HEK293 (cell line): ENCODE measurements around the gene KIF21A.

Experiments used
- CTCF ChIA-PET: fragments of 350-600 bp; formaldehyde crosslinking; extraction: SDS; loops from one replicate; lab custom pipeline; 2021; ENCODE audit warnings: antibody characterized with exemption; lab: Yijun Ruan, JAX
- POLR2A ChIA-PET: fragments of 300-600 bp; formaldehyde crosslinking; extraction: SDS; loops from one replicate; lab custom pipeline; 2020; ENCODE audit warnings: antibody characterized with exemption, inconsistent platforms; lab: Yijun Ruan, JAX
- H3K27ac ChIP-seq: fragments of 200-500 bp; sonication (Bioruptor generic); 2 replicates; pipeline ENCODE4 v1.5.1; 2014; ENCODE audit warnings: low read depth, low read length, control low read depth, inconsistent platforms; ENCODE audit errors: extremely low read depth
- H3K36me3 ChIP-seq, 2 experiments: fragments of 200-500 bp in 1 of 2; sonication (Bioruptor generic) in 1 of 2; 1 replicate in 1 of 2; 2 replicates in 1 of 2; pipeline ENCODE4 v1.5.1; 2014 to 2017; ENCODE audit warnings: inconsistent platforms in 2 of 2, low read length in 2 of 2; ENCODE audit not compliant: control insufficient read depth in 2 of 2, insufficient read depth in 1 of 2
- H3K4me1 ChIP-seq: fragments of 200-500 bp; sonication (Bioruptor generic); 2 replicates; pipeline ENCODE4 v1.5.1; 2014; ENCODE audit warnings: mild to moderate bottlenecking, low read length, inconsistent platforms; ENCODE audit not compliant: control insufficient read depth, insufficient read depth
- H3K4me3 ChIP-seq: 2 replicates; pipeline ENCODE4 v1.5.1; 2011; ENCODE audit warnings: low read depth, mild to moderate bottlenecking, control low read depth, low read length, moderate library complexity
- H3K9me3 ChIP-seq: fragments of 200-500 bp; sonication (Bioruptor generic); 2 replicates; pipeline ENCODE4 v1.5.1; 2014; ENCODE audit warnings: low read depth, low read length, inconsistent platforms; ENCODE audit not compliant: control insufficient read depth, insufficient read depth
- PRDM1 ChIP-seq: fragments of 450-650 bp; formaldehyde crosslinking; IDR thresholded peaks from 2 replicates; pipeline ENCODE4; 2016; ENCODE audit warnings: missing biosample characterization, missing genetic modification characterization
- SALL2 ChIP-seq: fragments of 450-650 bp; formaldehyde crosslinking; IDR thresholded peaks from 2 replicates; pipeline ENCODE4 v1.5.0; 2017; ENCODE audit warnings: missing biosample characterization, mild to moderate bottlenecking, missing genetic modification characterization, borderline replicate concordance
- SCRT2 ChIP-seq: fragments of 450-650 bp; formaldehyde crosslinking; IDR thresholded peaks from 2 replicates; pipeline ENCODE4 v1.5.1; 2016; ENCODE audit warnings: missing biosample characterization, missing genetic modification characterization
- ZBTB20 ChIP-seq: fragments of 450-650 bp; formaldehyde crosslinking; IDR thresholded peaks from 2 replicates; pipeline ENCODE4 v1.5.1; 2016; ENCODE audit warnings: missing biosample characterization, missing genetic modification characterization
- ZBTB8A ChIP-seq: fragments of 450-650 bp; formaldehyde crosslinking; IDR thresholded peaks from 2 replicates; pipeline ENCODE4 v1.5.1; 2016; ENCODE audit warnings: missing biosample characterization, missing genetic modification characterization
- ZNF174 ChIP-seq: fragments of 450-650 bp; formaldehyde crosslinking; IDR thresholded peaks from 2 replicates; pipeline ENCODE4 v1.5.0; 2017; ENCODE audit warnings: missing biosample characterization, mild to moderate bottlenecking, missing genetic modification characterization
- ZNF350 ChIP-seq: fragments of 450-650 bp; formaldehyde crosslinking; IDR thresholded peaks from 2 replicates; pipeline ENCODE4 v1.5.0; 2017; ENCODE audit warnings: missing biosample characterization, mild to moderate bottlenecking, missing genetic modification characterization
- ZNF366 ChIP-seq: fragments of 450-650 bp; formaldehyde crosslinking; conservative IDR thresholded peaks from 2 replicates; pipeline ENCODE4 v1.5.1; 2016; ENCODE audit warnings: missing biosample characterization, missing genetic modification characterization
- ZNF423 ChIP-seq: fragments of 450-650 bp; formaldehyde crosslinking; IDR thresholded peaks from 2 replicates; pipeline ENCODE4 v1.5.1; 2016; ENCODE audit warnings: missing biosample characterization, missing genetic modification characterization
- ZNF521 ChIP-seq: fragments of 450-650 bp; formaldehyde crosslinking; IDR thresholded peaks from 2 replicates; pipeline ENCODE4 v1.5.1; 2017; ENCODE audit warnings: missing biosample characterization, mild to moderate bottlenecking, missing genetic modification characterization
- ZNF558 ChIP-seq: fragments of 450-650 bp; formaldehyde crosslinking; IDR thresholded peaks from 2 replicates; pipeline ENCODE4 v1.5.1; 2016; ENCODE audit warnings: missing biosample characterization, missing genetic modification characterization
- ZNF623 ChIP-seq: fragments of 450-650 bp; formaldehyde crosslinking; IDR thresholded peaks from 2 replicates; pipeline ENCODE4 v1.5.1; 2016; ENCODE audit warnings: missing biosample characterization, missing genetic modification characterization
- TF ChIP-seq, protein P1 (sequence below): fragments of 450-650 bp; formaldehyde crosslinking; IDR thresholded peaks from 2 replicates; pipeline ENCODE4 v1.5.1; 2016; ENCODE audit warnings: missing biosample characterization, missing genetic modification characterization
- TF ChIP-seq, protein P2 (sequence below): fragments of 450-650 bp; formaldehyde crosslinking; IDR thresholded peaks from 2 replicates; pipeline ENCODE4 v1.5.1; 2016; ENCODE audit warnings: missing biosample characterization, missing genetic modification characterization
- TF ChIP-seq, protein P3 (sequence below): fragments of 450-650 bp; formaldehyde crosslinking; conservative IDR thresholded peaks from 2 replicates; pipeline ENCODE4 v1.5.1; 2016; ENCODE audit warnings: low read depth, missing biosample characterization, missing genetic modification characterization

The KIF21A gene

DNA sequence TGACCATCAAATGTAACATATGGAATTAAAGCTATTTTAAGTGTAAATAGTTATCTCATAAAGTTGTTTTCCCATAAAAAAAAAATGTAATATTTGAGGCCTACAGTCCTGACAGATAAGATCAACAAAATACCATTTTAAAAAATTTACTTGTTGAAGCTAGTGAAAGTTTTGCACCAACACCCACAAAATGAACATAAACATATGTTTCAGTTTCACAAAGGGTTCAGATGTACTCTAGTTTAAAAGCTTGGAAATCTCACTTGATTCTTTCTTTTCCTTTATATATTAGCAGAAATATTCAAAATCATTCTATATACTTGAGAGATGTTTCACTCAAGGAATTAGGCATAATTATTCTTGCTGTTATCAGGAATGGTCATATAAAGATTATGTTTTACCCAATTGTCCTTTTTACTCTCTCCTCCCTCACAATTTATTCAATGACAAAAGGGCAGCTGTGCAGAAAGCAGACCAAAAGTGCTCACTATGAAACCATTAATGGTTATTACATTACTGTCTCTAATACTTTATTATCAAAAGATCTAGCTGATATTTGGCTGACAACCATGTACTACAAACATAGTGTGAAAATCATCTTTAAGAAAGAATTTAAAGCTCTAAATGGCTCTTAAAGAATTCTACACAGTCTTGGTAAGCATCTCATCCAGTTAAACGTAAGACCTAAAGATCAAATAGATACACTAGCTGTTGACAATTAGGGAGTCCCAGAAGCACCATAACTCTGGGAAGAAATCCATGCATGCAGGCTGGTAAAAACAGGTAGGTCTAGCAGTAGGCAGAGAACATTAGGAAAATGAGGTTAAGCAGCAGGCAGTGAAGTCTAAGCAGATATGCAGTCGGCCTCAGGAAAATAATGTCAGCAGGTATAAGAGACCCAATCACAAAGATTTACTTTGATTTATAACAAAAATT is 28.8 kb downstream of the KIF21A start:
- Histone ChIP-seq H3K4me1 (no peaks in the 10 kb centered on the region), H3K36me3 (peaks cover 4 to 11% of the 10 kb centered on the region in 2 experiments; a peak in 2 of 3 replicates), H3K9me3 (no peaks in the 10 kb centered on the region), H3K27ac (no peak overlapping the region), H3K4me3 (no peak overlapping the region)
- POLR2A ChIA-PET = no interaction called here
- no peak for TF ChIP-seq ZNF623 (tag by site-specific recombination)
- no peak for TF ChIP-seq PRDM1 (tag by site-specific recombination)
- no peak for TF ChIP-seq ZNF366 (tag by site-specific recombination)
- TF ChIP-seq, protein P1, sequence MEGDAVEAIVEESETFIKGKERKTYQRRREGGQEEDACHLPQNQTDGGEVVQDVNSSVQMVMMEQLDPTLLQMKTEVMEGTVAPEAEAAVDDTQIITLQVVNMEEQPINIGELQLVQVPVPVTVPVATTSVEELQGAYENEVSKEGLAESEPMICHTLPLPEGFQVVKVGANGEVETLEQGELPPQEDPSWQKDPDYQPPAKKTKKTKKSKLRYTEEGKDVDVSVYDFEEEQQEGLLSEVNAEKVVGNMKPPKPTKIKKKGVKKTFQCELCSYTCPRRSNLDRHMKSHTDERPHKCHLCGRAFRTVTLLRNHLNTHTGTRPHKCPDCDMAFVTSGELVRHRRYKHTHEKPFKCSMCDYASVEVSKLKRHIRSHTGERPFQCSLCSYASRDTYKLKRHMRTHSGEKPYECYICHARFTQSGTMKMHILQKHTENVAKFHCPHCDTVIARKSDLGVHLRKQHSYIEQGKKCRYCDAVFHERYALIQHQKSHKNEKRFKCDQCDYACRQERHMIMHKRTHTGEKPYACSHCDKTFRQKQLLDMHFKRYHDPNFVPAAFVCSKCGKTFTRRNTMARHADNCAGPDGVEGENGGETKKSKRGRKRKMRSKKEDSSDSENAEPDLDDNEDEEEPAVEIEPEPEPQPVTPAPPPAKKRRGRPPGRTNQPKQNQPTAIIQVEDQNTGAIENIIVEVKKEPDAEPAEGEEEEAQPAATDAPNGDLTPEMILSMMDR = no peak
- TF ChIP-seq ZBTB8A (tag by site-specific recombination) = no peak
- TF ChIP-seq, protein P2, sequence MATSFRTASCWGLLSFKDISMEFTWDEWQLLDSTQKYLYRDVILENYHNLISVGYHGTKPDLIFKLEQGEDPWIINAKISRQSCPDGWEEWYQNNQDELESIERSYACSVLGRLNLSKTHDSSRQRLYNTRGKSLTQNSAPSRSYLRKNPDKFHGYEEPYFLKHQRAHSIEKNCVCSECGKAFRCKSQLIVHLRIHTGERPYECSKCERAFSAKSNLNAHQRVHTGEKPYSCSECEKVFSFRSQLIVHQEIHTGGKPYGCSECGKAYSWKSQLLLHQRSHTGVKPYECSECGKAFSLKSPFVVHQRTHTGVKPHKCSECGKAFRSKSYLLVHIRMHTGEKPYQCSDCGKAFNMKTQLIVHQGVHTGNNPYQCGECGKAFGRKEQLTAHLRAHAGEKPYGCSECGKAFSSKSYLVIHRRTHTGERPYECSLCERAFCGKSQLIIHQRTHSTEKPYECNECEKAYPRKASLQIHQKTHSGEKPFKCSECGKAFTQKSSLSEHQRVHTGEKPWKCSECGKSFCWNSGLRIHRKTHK = no peak
- TF ChIP-seq ZNF350 (tag by site-specific recombination) = no peak
- TF ChIP-seq SALL2 (tag by site-specific recombination) = no peak
- TF ChIP-seq ZNF521 (tag by site-specific recombination) = no peak
- TF ChIP-seq ZNF558 = no peak
- no peak for TF ChIP-seq ZNF174 (tag by site-specific recombination)
- TF ChIP-seq, protein P3, sequence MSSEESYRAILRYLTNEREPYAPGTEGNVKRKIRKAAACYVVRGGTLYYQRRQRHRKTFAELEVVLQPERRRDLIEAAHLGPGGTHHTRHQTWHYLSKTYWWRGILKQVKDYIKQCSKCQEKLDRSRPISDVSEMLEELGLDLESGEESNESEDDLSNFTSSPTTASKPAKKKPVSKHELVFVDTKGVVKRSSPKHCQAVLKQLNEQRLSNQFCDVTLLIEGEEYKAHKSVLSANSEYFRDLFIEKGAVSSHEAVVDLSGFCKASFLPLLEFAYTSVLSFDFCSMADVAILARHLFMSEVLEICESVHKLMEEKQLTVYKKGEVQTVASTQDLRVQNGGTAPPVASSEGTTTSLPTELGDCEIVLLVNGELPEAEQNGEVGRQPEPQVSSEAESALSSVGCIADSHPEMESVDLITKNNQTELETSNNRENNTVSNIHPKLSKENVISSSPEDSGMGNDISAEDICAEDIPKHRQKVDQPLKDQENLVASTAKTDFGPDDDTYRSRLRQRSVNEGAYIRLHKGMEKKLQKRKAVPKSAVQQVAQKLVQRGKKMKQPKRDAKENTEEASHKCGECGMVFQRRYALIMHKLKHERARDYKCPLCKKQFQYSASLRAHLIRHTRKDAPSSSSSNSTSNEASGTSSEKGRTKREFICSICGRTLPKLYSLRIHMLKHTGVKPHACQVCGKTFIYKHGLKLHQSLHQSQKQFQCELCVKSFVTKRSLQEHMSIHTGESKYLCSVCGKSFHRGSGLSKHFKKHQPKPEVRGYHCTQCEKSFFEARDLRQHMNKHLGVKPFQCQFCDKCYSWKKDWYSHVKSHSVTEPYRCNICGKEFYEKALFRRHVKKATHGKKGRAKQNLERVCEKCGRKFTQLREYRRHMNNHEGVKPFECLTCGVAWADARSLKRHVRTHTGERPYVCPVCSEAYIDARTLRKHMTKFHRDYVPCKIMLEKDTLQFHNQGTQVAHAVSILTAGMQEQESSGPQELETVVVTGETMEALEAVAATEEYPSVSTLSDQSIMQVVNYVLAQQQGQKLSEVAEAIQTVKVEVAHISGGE = no peak
- TF ChIP-seq ZBTB20 (tag by site-specific recombination) = no peak
- CTCF ChIA-PET = interaction anchor here (0.6 to 1.0 kb wide), 3 partner anchors 13 to 135 kb away, joined by 3 read pairs; no protein-coding TSS in a partner anchor

- POLR2A ChIA-PET = no interaction called here
- CTCF ChIA-PET = no interaction called here
- H3K27ac ChIP-seq = no peak overlapping the region
- no peaks in the 10 kb centered on the region for H3K9me3 ChIP-seq
- no peak overlapping the region for H3K4me3 ChIP-seq
- no peak for TF ChIP-seq ZNF423 (tag by site-specific recombination)
- TF ChIP-seq SCRT2 (tag by site-specific recombination) = 0 out of 2 replicates have a peak, but pooled peaks have one; percentile 19
- TF ChIP-seq, all 188 proteins: peak for 1
- Histone ChIP-seq H3K4me1 (no peaks in the 10 kb centered on the region), H3K36me3 (peaks cover 4 to 11% of the 10 kb centered on the region in 2 experiments; a peak in 2 of 3 replicates)
Measured at GRCh38 chr12:39412210-39412609, 30.7 kb downstream of the KIF21A start.
